GM19468 (cell line): ENCODE measurements around the gene MXRA8.

Experiments used
- ATAC-seq: cut with Tn5 transposase; IDR thresholded peaks from one replicate; pipeline ENCODE4 v1.9.1; 2021; ENCODE audit warnings: mild to moderate bottlenecking, moderate library complexity, moderate number of reproducible peaks; ENCODE audit not compliant: unreplicated experiment; ENCODE audit errors: extremely low read depth

MXRA8 gene

GRCh38 chr1:1310476-1311053 is 47.8 kb downstream of the MXRA8 start:
- no peak for ATAC-seq

GRCh38 chr1:1310109-1310385 is 48.3 kb downstream of the MXRA8 start:
- no peak for ATAC-seq

- ATAC-seq, result no peak
These were observed 48.9 kb downstream of the MXRA8 start for GRCh38 chr1:1309251-1310108.

GRCh38 chr1:1308756-1309250 is 49.6 kb downstream of the MXRA8 start:
- no peak for ATAC-seq

GRCh38 chr1:1307923-1308755 is 50.2 kb downstream of the MXRA8 start, which contains the start of the genes ACAP3 and PUSL1:
Gene ACAP3, minus strand, starts transcription at chr1:1307930. Its CDS starts 115 bp downstream, at chr1:1307815.
Gene PUSL1, plus strand, starts transcription at chr1:1308597. Its CDS starts 47 bp downstream, at chr1:1308644.
- peak; percentile 32 for ATAC-seq

GRCh38 chr1:1307261-1307922 is 51.0 kb downstream of the MXRA8 start:
- ATAC-seq, result peak; percentile 12

GRCh38 chr1:1306661-1307260 is 51.6 kb downstream of the MXRA8 start:
- no peak for ATAC-seq

GRCh38 chr1:1306070-1306660 is 52.2 kb downstream of the MXRA8 start:
- no peak for ATAC-seq

GRCh38 chr1:1305300-1306069 is 52.9 kb downstream of the MXRA8 start:
- no peak for ATAC-seq

- ATAC-seq, result no peak
These were observed 53.7 kb downstream of the MXRA8 start for GRCh38 chr1:1304331-1305299.

GRCh38 chr1:1303736-1304135 is 54.6 kb downstream of the MXRA8 start:
- ATAC-seq, result no peak

GRCh38 chr1:1302951-1303509 is 55.3 kb downstream of the MXRA8 start:
- ATAC-seq, result no peak
